ENCODE measurements around the gene TSHZ2.

GRCh38 chr20:53324816-53325215 is 352.7 kb downstream of the TSHZ2 start:
- TF ChIP-seq CEBPB (IDR thresholded peaks at IDR 0.05; ENCODE audit: low read depth, low read length) (no peak), CTCF (conservative IDR thresholded peaks at IDR 0.05; ENCODE audit: low read depth, low read length) (no peak), MXI1 (IDR thresholded peaks at IDR 0.05; ENCODE audit: borderline replicate concordance, low read depth, low read length) (no peak), USF2 (IDR thresholded peaks at IDR 0.05; ENCODE audit: low read depth, low read length) (no peak), POLR2A (IDR thresholded peaks at IDR 0.05; ENCODE audit: low read depth, low read length) (no peak), SMC3 (IDR thresholded peaks at IDR 0.05; ENCODE audit: low read depth, low read length) (no peak)

Data from IMR-90 (cell line).